Nephron progenitor cell (in vitro differentiated cells): ENCODE measurements around the gene AHDC1.

ENCODE experiments used
- DNase-seq: peaks from one replicate; pipeline ENCODE4 v3.0.0; 2021
- H3K27ac Mint-ChIP-seq: 2 replicates; pipeline ENCODE4 v1.8.0; 2021; ENCODE audit warnings: mild to moderate bottlenecking, moderate library complexity, mixed read lengths
- H3K27me3 Mint-ChIP-seq: 2 replicates; pipeline ENCODE4 v1.8.0; 2021; ENCODE audit warnings: mild to moderate bottlenecking, low read depth, mixed read lengths; ENCODE audit not compliant: poor library complexity
- H3K36me3 Mint-ChIP-seq: 2 replicates; pipeline ENCODE4 v1.8.0; 2021; ENCODE audit warnings: low read depth, mixed read lengths
- H3K4me1 Mint-ChIP-seq: 2 replicates; pipeline ENCODE4 v1.8.0; 2021; ENCODE audit warnings: mixed read lengths
- H3K4me3 Mint-ChIP-seq: 2 replicates; pipeline ENCODE4 v1.8.0; 2021; ENCODE audit warnings: mild to moderate bottlenecking, moderate library complexity, mixed read lengths
- H3K9me3 Mint-ChIP-seq: 2 replicates; pipeline ENCODE4 v1.8.0; 2021; ENCODE audit warnings: mild to moderate bottlenecking, moderate library complexity, mixed read lengths
- TF ChIP-seq, protein P1 (sequence below): fragments of 200-600 bp; sonication (generic); IDR thresholded peaks from 2 replicates; pipeline ENCODE4 v1.5.0; 2021; ENCODE audit warnings: antibody characterized with exemption

AHDC1 gene

DNA sequence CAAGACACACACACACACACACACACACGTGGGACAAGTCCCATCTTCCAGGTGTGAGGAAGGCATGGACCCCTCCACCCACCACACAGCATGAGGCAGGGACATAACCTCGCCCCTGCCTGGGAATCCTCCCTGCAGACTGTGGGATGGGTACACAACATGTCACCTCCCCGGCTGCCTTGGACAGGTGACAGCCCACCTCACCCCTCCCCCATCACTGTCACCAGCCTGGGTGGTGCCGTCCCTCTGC, 40.7 kb downstream of the AHDC1 start:
- DNase-seq: no peak
- Mint-ChIP-seq H3K9me3 (no peaks in the 10 kb centered on the region), H3K27me3 (no peaks in the 10 kb centered on the region), H3K27ac (peak overlapping the region; percentile 94), H3K36me3 (peaks cover 4% of the 10 kb centered on the region), H3K4me3 (no peak overlapping the region), H3K4me1 (peaks cover 94% of the 10 kb centered on the region)
- TF ChIP-seq, protein P1, sequence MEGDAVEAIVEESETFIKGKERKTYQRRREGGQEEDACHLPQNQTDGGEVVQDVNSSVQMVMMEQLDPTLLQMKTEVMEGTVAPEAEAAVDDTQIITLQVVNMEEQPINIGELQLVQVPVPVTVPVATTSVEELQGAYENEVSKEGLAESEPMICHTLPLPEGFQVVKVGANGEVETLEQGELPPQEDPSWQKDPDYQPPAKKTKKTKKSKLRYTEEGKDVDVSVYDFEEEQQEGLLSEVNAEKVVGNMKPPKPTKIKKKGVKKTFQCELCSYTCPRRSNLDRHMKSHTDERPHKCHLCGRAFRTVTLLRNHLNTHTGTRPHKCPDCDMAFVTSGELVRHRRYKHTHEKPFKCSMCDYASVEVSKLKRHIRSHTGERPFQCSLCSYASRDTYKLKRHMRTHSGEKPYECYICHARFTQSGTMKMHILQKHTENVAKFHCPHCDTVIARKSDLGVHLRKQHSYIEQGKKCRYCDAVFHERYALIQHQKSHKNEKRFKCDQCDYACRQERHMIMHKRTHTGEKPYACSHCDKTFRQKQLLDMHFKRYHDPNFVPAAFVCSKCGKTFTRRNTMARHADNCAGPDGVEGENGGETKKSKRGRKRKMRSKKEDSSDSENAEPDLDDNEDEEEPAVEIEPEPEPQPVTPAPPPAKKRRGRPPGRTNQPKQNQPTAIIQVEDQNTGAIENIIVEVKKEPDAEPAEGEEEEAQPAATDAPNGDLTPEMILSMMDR: no peak

DNA sequence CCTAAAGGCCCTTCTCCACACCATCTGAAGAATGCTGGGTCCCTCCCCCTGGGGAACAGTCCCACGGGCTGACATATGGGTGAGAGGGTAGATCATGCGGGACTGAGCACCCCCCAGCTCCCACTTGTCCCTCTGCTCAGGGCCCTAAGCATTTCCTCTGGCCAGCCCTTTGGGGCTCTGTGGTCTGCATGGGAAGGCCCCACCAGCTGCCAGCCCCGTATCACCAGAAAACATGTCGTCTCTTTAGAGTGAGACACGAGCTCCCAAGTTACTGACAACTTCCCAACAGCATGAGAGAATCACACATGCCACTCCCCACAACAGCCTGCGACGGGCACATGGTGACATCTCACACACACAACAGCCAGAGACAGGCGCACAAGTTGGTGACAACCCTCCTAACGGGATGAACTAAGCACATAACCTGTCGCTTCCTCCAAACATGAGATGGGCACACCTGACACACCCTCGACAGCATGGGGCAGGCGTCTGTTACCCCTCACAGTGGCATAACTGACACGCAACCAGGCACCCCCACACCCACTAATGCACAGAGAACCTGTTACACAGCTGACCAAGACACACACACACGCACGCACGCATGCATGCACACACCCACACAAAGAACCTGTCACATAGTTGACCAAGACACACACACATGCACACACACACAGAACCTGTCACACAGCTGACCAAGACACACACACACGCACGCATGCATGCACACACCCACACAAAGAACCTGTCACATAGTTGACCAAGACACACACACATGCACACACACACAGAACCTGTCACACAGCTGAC, 41.2 kb downstream of the AHDC1 start:
- H3K27me3 Mint-ChIP-seq: no peaks in the 10 kb centered on the region
- H3K36me3 Mint-ChIP-seq: peaks cover 4% of the 10 kb centered on the region
- peak overlapping the region; percentile 94 for H3K27ac Mint-ChIP-seq
- peak overlapping the region; percentile 21 for H3K4me3 Mint-ChIP-seq
- TF ChIP-seq, protein P1: no peak
- H3K4me1 Mint-ChIP-seq: peaks cover 94% of the 10 kb centered on the region
- H3K9me3 Mint-ChIP-seq: no peaks in the 10 kb centered on the region
- no peak for DNase-seq

DNA sequence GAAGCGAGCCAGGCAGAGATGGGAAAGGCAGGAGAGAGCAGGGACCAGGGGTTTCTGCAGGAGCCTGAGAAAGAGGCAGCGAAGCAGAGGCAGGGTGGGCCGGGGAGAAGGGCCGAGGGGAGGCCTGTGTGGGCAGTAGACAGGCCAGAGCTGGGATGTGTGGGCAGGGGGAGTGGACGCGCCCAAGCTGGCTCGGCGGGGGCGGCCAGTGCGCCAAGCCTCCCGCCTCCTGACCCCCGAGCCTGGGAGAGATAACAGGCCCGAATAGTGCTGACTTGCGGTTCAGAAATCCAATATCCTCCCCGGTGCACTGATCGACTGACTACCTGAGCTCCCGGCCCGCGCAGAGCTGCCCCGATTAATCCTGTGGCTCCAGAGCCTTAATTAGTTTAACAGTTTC, 41.9 kb downstream of the AHDC1 start:
- no peak for DNase-seq
- peak overlapping the region; percentile 98 for H3K27ac Mint-ChIP-seq
- H3K9me3 Mint-ChIP-seq: no peaks in the 10 kb centered on the region
- H3K27me3 Mint-ChIP-seq: no peaks in the 10 kb centered on the region
- H3K36me3 Mint-ChIP-seq: peaks cover 4% of the 10 kb centered on the region
- TF ChIP-seq, protein P1: no peak
- H3K4me3 Mint-ChIP-seq: peak overlapping the region; percentile 70
- H3K4me1 Mint-ChIP-seq: peaks cover 93% of the 10 kb centered on the region

DNA sequence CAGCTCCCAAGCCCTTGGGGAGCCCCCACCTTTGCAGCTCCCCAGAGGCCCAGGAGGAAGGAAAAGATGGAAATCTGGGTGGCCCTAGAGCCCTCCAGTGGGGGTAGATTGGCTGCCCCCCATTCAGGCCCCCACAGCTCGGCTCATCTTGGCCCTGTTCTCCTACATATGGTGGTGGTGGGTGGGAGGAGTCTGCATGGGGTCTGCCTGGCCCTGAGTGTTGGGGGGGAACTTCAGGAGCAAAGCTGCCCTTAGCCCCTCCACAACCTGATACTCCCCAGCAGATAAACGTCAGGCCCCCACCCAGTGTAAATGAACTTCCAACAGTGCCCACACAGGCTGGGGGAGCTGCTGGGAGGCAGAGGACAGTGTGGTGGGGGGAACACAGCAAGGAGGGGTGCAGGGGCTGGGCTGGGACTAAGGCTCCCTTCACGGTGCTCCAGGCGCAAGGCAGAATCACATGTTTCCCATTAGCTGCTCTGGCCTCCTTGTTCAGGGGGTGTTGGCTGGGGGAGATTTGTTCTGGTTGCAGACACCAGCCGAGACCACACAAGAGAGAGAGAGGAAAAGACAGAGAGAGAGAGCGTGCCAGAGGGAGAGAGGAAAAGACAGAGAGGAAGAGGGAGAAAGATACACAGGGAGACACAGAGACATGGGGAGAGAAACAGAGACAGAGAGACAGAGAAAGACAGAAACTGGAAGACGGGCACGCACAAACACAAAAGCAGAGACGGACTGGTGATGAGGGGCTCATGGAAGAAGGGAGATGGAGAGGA, 42.6 kb downstream of the AHDC1 start:
- TF ChIP-seq, protein P1: no peak
- peak overlapping the region; percentile 98 for H3K27ac Mint-ChIP-seq
- peak overlapping the region; percentile 70 for H3K4me3 Mint-ChIP-seq
- no peaks in the 10 kb centered on the region for H3K27me3 Mint-ChIP-seq
- H3K9me3 Mint-ChIP-seq: no peaks in the 10 kb centered on the region
- DNase-seq: no peak
- H3K4me1 Mint-ChIP-seq: peaks cover 92% of the 10 kb centered on the region
- peaks cover 4% of the 10 kb centered on the region for H3K36me3 Mint-ChIP-seq

DNA sequence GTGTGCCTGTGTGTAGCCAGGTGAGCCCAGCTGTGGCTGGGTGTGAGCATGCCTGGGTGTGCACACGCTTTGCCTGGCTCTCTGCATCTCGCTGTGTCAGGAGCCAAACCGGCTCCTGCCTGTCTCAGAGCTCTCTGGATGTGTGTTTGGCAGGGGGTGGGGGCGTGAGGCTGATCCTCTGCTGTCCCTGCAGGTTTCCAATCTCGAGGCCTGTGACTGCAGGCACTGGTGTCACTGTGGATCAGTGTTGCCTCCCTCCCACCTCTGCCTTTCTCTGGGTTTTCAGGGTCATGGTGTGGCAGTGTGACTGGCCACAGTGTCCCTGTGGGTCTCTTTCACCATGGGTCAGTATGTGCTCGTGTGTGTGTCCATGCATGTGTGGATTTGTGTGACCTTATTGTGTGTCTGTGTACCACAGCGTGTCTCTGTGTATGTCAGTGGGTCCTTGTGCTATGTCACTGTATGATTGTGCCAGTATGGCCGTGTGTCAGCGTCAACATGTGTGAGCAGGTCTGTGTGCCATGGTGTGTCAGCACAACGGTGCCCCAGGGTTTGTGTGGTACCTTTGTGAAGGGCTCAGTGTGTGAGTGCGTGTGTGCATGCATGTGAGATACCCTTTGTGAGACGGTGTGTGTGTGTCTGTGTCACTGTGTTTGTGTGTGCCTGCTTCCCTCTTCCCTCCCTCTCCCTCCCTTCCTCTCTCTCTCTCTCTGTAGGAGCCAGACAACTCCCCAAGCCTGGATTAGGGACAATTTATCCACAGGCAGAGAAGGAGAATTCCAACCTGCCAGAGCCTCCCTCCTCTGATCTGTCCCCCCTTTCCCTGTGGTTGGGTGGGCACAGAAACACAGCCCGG, 43.4 kb downstream of the AHDC1 start:
- Mint-ChIP-seq H3K27me3 (no peaks in the 10 kb centered on the region), H3K36me3 (peaks cover 4% of the 10 kb centered on the region), H3K4me3 (peak overlapping the region; percentile 48), H3K9me3 (no peaks in the 10 kb centered on the region), H3K27ac (peak overlapping the region; percentile 92), H3K4me1 (peaks cover 92% of the 10 kb centered on the region)
- TF ChIP-seq, protein P1: no peak
- no peak for DNase-seq
